Skeletal muscle satellite cell (primary cell): Measurements from ENCODE around the gene SLC22A4.

Experiments
- H3K27me3 ChIP-seq: 2 replicates; pipeline ENCODE4 v1.7.0; 2013; ENCODE audit warnings: low read length; ENCODE audit not compliant: control insufficient read depth, insufficient read depth
- H3K36me3 ChIP-seq: 2 replicates; pipeline ENCODE4 v1.7.0; 2013; ENCODE audit warnings: mild to moderate bottlenecking, control low read depth, low read length; ENCODE audit not compliant: insufficient read depth
- H3K4me1 ChIP-seq: 2 replicates; pipeline ENCODE4 v1.7.0; 2013; ENCODE audit warnings: low read length; ENCODE audit not compliant: control insufficient read depth, insufficient read depth
- H3K4me2 ChIP-seq: 2 replicates; pipeline ENCODE4 v1.7.0; 2013; ENCODE audit warnings: mild to moderate bottlenecking, low read length
- H3K4me3 ChIP-seq: 2 replicates; pipeline ENCODE4 v1.7.0; 2013; ENCODE audit warnings: low read length
- H3K9ac ChIP-seq: 2 replicates; pipeline ENCODE4 v1.7.0; 2013; ENCODE audit warnings: mild to moderate bottlenecking, low read depth, low read length, moderate library complexity
- H3K9me3 ChIP-seq: replicated peaks from 2 replicates; pipeline ENCODE4 v1.7.0; 2013; ENCODE audit warnings: mild to moderate bottlenecking, control low read depth, low read length

Gene SLC22A4

DNA sequence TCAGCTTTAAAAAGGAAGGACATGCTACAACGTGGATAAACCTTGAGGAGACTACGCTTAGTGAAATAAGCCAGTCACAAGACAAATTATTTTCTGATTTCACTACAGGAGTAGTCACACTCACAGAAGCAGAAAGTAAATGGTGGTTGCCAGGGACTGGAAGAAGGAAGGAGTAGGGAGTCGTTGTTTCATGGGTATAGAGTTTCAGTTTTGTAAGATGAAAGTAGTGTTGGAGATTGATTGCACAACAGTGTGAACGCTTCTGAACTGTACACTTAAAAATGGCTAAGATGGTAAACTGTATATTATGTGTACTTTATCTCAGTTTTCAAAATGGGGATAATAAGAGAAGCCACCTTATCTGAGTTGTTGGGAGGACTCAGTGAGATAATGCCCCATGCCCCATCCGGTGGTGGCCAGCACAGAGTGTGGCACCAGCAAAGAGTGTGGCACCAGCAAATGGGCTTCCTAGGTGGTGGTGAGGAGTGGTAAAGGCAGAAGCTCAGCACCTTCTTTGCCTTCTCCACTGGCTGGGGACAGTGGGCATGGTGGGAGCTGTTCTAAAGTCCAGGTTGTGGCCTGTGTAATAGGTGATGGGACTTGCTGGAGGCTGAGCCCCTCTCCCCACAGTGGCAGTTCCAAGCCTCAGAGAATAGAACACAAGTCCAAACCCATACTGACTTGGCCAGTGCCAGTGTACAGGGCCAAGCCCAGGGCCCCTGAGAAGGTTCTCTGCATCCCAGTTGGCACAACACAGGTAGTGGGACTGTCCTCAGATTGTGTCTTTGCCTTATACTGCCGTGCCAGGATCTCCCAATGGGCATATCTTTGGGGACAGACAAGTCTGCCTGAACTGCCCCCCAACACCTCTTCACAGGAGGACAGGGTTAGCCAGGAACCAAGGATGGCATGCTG lies 4.4 kb downstream of the SLC22A4 start:
- H3K9me3 ChIP-seq, result no peaks in the 10 kb centered on the region
- no peak overlapping the region for H3K4me3 ChIP-seq
- H3K4me1 ChIP-seq, result peaks cover 17% of the 10 kb centered on the region
- peak overlapping the region; percentile 0 for H3K4me2 ChIP-seq
- no peaks in the 10 kb centered on the region for H3K27me3 ChIP-seq
- H3K36me3 ChIP-seq, result no peaks in the 10 kb centered on the region
- H3K9ac ChIP-seq, result no peak overlapping the region

- Histone ChIP-seq H3K9ac (no peak overlapping the region), H3K9me3 (no peaks in the 10 kb centered on the region), H3K27me3 (no peaks in the 10 kb centered on the region), H3K4me1 (peaks cover 17% of the 10 kb centered on the region), H3K36me3 (no peaks in the 10 kb centered on the region), H3K4me3 (no peak overlapping the region), H3K4me2 (no peak overlapping the region)
These were observed 5.7 kb downstream of the SLC22A4 start for GRCh38 chr5:132299917-132300316.

GRCh38 chr5:132300577-132301343 lies 6.6 kb downstream of the SLC22A4 start:
- no peak overlapping the region for H3K9ac ChIP-seq
- no peaks in the 10 kb centered on the region for H3K36me3 ChIP-seq
- H3K4me3 ChIP-seq, result no peak overlapping the region
- H3K9me3 ChIP-seq, result no peaks in the 10 kb centered on the region
- H3K27me3 ChIP-seq, result no peaks in the 10 kb centered on the region
- no peak overlapping the region for H3K4me2 ChIP-seq
- H3K4me1 ChIP-seq, result peaks cover 11% of the 10 kb centered on the region

GRCh38 chr5:132301344-132302271 lies 7.4 kb downstream of the SLC22A4 start:
- H3K27me3 ChIP-seq, result no peaks in the 10 kb centered on the region
- peaks cover 2% of the 10 kb centered on the region for H3K4me1 ChIP-seq
- H3K9ac ChIP-seq, result no peak overlapping the region
- H3K9me3 ChIP-seq, result no peaks in the 10 kb centered on the region
- H3K4me3 ChIP-seq, result no peak overlapping the region
- no peaks in the 10 kb centered on the region for H3K36me3 ChIP-seq
- no peak overlapping the region for H3K4me2 ChIP-seq

DNA sequence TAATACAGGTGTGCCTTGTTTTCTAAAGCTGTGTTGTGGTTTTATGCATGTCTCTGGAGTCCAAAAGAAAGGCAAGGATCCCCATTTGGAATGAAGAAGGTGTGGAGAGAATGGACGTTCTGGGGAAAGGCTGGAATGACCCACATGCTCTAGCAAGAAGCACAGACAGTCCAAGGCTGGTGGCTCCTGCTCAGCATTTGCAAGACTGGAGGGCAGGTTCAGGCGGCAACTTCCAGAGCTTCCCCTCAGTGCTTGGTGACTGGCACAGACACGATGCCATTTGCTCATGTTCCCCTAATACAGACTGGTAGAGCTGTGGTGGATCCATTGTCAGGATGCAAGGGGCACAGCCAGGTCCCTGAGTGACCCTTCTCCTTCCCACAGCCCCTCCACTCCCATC lies 8.2 kb downstream of the SLC22A4 start:
- H3K36me3 ChIP-seq, result no peaks in the 10 kb centered on the region
- H3K27me3 ChIP-seq, result no peaks in the 10 kb centered on the region
- H3K4me1 ChIP-seq, result no peaks in the 10 kb centered on the region
- no peak overlapping the region for H3K9ac ChIP-seq
- H3K4me2 ChIP-seq, result no peak overlapping the region
- no peak overlapping the region for H3K4me3 ChIP-seq
- no peaks in the 10 kb centered on the region for H3K9me3 ChIP-seq

DNA sequence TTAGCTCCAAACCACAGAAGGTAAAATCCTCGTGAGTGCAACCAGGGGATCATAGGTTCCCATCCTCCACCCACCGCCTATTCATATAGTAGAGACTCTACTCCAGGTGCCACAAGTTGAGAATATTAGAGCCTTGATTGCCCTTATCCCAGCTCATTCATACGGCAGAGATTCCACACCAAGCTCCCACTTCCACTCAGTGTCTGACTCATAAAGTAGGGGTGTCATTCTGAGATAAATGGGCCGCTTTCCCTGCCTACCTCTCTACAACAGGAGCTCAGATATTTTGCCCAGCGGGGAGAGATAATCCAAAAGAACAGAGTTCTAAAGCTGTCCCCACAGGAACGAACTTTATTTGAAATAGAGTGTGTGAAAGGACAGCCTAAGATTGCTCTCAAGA lies 9.4 kb downstream of the SLC22A4 start:
- Histone ChIP-seq H3K27me3 (no peaks in the 10 kb centered on the region), H3K4me2 (no peak overlapping the region), H3K4me3 (no peak overlapping the region), H3K9ac (no peak overlapping the region), H3K4me1 (no peaks in the 10 kb centered on the region), H3K9me3 (no peaks in the 10 kb centered on the region), H3K36me3 (no peaks in the 10 kb centered on the region)

- no peak overlapping the region for H3K9ac ChIP-seq
- no peaks in the 10 kb centered on the region for H3K9me3 ChIP-seq
- H3K4me2 ChIP-seq, result no peak overlapping the region
- H3K4me3 ChIP-seq, result no peak overlapping the region
- no peaks in the 10 kb centered on the region for H3K36me3 ChIP-seq
- no peaks in the 10 kb centered on the region for H3K27me3 ChIP-seq
- H3K4me1 ChIP-seq, result peaks cover 6% of the 10 kb centered on the region
These were observed 11.2 kb downstream of the SLC22A4 start for GRCh38 chr5:132305420-132305819.

DNA sequence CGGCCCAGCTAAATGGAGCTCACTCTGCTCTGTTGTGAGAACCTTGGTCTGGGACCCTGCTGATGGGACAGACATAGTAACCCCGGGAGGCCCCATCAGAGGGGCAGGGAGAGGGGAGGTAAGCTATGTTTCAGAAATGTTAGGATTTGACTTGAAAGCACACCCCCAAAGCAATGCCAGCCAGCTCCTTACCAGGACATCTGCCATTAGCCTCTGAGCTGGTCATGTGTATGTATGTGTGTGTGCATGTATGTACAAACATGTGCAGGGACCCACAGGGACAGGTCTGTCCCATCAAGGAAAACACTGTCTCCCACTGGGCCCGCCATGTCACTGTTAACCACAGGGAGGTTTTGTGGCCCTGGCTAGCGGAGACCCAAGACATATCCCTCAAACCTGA lies 14.5 kb downstream of the SLC22A4 start:
- H3K36me3 ChIP-seq, result no peaks in the 10 kb centered on the region
- no peaks in the 10 kb centered on the region for H3K9me3 ChIP-seq
- no peak overlapping the region for H3K4me3 ChIP-seq
- H3K27me3 ChIP-seq, result no peaks in the 10 kb centered on the region
- H3K9ac ChIP-seq, result no peak overlapping the region
- H3K4me2 ChIP-seq, result no peak overlapping the region
- peaks cover 16% of the 10 kb centered on the region for H3K4me1 ChIP-seq

DNA sequence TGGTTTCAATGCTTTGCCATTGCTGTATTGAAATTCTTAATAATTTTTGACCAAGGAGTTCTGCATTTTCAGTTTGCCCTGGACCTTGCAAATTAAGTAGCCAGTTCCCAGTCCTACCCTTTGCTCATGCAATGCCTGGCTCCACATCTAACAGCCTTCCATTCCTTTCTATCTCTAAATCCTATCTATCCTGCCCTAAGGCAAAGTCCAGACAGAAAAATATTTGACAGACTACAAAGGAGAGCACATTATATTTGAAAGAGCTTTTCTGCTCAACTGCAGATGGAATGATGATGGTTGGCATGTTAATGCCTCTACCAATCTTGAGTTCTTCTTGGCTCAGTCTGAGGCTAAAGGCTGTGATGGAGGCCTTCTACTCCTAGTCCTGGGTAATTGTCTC lies 15.5 kb downstream of the SLC22A4 start:
- H3K36me3 ChIP-seq, result peaks cover 5% of the 10 kb centered on the region
- no peaks in the 10 kb centered on the region for H3K27me3 ChIP-seq
- H3K4me2 ChIP-seq, result no peak overlapping the region
- no peaks in the 10 kb centered on the region for H3K9me3 ChIP-seq
- peaks cover 16% of the 10 kb centered on the region for H3K4me1 ChIP-seq
- H3K4me3 ChIP-seq, result no peak overlapping the region
- H3K9ac ChIP-seq, result no peak overlapping the region

DNA sequence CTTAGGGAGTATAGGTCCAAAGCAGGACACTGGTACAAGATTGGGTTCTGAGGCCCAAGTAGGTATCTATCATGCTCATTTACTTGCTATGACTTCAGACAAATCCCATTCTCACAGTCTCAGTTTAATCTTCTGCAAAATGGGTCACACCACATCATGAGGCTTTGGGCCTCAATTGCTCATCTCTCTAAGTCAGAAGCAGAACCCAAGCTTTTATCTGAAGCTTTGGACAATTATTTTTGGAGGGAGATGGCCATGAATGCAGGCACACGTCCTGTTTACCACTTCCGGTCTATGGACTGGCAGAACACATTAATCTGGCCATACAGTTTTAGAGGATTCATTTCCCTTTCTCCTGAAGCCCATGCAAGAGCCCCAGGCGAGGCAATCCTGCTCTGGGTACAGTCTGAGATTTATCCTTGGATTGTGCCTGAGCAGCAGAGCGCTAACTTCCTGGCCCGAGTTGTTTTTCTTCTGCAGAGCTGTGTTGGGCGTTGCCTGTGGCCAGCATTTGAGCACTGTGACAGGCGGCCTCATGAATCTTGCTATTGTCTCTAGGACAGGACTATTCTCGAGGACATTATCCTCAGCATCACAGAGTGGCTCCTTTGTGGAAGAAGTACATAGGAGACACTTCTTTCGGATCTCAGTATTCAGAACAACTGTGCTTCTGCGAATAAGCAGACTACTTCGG lies 16.1 kb downstream of the SLC22A4 start:
- Histone ChIP-seq H3K4me2 (peak overlapping the region; percentile 38), H3K9me3 (no peaks in the 10 kb centered on the region), H3K27me3 (no peaks in the 10 kb centered on the region), H3K4me3 (no peak overlapping the region), H3K36me3 (peaks cover 5% of the 10 kb centered on the region), H3K9ac (no peak overlapping the region), H3K4me1 (peaks cover 16% of the 10 kb centered on the region)
